WI38 (cell line): Measurements from ENCODE around the gene SI.

ENCODE experiments used
- H3K4me3 ChIP-seq: 2 replicates; pipeline ENCODE4 v1.5.1; 2011; ENCODE audit warnings: low read depth, mild to moderate bottlenecking, control low read depth, low read length
- CTCF ChIP-seq: IDR thresholded peaks from 2 replicates; pipeline ENCODE4 v1.5.1; 2012; ENCODE audit warnings: low read depth, mild to moderate bottlenecking, control low read depth, low read length

SI gene

GRCh38 chr3:164940745-164941144, 137.6 kb downstream of the SI start:
- H3K4me3 ChIP-seq: no peak overlapping the region
- TF ChIP-seq CTCF: no peak

- TF ChIP-seq CTCF: no peak
- H3K4me3 ChIP-seq: no peak overlapping the region
Observed at GRCh38 chr3:164929642-164930041, 148.7 kb downstream of the SI start.
